ENCODE results near the gene FARP2. TPM values are rescaled to one million over a fixed set of nuclear protein-coding genes. Genes with fewer than 3 reads are reported as not detected.
A peak's percentile ranks its signal among the peaks of the same experiment; 100 is the strongest.

Gene FARP2
- total and polyA plus RNA-seq, 2 of the 13 experiments (the other 11 are each of a cell fraction or from before 2014, with no cell fraction given) = 28.0 to 45.4 TPM

GRCh38 chr2:241532733-241533601 lies 176.9 kb downstream of the FARP2 start (continued):
- TF ChIP-seq SAP130 (CRISPR knock-in tag; IDR thresholded peaks at IDR 0.05; ENCODE audit: low read depth) (peak; percentile 34; the same call in 1 of the 2 replicates), ZBTB43 (CRISPR knock-in tag; conservative IDR thresholded peaks at IDR 0.05) (no peak), ZMAT3 (CRISPR knock-in tag; conservative IDR thresholded peaks at IDR 0.05) (0 out of 2 replicates have a peak, but pooled peaks have one; percentile 46), KDM5B (CRISPR knock-in tag; IDR thresholded peaks at IDR 0.05; ENCODE audit: borderline replicate concordance) (peak; percentile 51; the same call in 1 of the 2 replicates), CTCF (CRISPR knock-in tag; IDR thresholded peaks at IDR 0.05) (peak; percentile 78), SOX5 (CRISPR knock-in tag; IDR thresholded peaks at IDR 0.05; ENCODE audit: borderline replicate concordance) (no peak), PHF21A (CRISPR knock-in tag; IDR thresholded peaks at IDR 0.05) (0 out of 2 replicates have a peak, but pooled peaks have one; percentile 32), RARG (CRISPR knock-in tag; IDR thresholded peaks at IDR 0.05; ENCODE audit: low read depth) (no peak), STAG1 (CRISPR knock-in tag; IDR thresholded peaks at IDR 0.05) (peak; percentile 57), MXD4 (CRISPR knock-in tag; IDR thresholded peaks at IDR 0.05) (no peak)
- TF ChIP-seq, protein P1, sequence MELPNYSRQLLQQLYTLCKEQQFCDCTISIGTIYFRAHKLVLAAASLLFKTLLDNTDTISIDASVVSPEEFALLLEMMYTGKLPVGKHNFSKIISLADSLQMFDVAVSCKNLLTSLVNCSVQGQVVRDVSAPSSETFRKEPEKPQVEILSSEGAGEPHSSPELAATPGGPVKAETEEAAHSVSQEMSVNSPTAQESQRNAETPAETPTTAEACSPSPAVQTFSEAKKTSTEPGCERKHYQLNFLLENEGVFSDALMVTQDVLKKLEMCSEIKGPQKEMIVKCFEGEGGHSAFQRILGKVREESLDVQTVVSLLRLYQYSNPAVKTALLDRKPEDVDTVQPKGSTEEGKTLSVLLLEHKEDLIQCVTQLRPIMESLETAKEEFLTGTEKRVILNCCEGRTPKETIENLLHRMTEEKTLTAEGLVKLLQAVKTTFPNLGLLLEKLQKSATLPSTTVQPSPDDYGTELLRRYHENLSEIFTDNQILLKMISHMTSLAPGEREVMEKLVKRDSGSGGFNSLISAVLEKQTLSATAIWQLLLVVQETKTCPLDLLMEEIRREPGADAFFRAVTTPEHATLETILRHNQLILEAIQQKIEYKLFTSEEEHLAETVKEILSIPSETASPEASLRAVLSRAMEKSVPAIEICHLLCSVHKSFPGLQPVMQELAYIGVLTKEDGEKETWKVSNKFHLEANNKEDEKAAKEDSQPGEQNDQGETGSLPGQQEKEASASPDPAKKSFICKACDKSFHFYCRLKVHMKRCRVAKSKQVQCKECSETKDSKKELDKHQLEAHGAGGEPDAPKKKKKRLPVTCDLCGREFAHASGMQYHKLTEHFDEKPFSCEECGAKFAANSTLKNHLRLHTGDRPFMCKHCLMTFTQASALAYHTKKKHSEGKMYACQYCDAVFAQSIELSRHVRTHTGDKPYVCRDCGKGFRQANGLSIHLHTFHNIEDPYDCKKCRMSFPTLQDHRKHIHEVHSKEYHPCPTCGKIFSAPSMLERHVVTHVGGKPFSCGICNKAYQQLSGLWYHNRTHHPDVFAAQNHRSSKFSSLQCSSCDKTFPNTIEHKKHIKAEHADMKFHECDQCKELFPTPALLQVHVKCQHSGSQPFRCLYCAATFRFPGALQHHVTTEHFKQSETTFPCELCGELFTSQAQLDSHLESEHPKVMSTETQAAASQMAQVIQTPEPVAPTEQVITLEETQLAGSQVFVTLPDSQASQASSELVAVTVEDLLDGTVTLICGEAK (IDR thresholded peaks at IDR 0.05) = no peak
- TF ChIP-seq, protein P1 (CRISPR knock-in tag; IDR thresholded peaks at IDR 0.05) = 0 out of 2 replicates have a peak, but pooled peaks have one; percentile 55
- TF ChIP-seq, protein P2, sequence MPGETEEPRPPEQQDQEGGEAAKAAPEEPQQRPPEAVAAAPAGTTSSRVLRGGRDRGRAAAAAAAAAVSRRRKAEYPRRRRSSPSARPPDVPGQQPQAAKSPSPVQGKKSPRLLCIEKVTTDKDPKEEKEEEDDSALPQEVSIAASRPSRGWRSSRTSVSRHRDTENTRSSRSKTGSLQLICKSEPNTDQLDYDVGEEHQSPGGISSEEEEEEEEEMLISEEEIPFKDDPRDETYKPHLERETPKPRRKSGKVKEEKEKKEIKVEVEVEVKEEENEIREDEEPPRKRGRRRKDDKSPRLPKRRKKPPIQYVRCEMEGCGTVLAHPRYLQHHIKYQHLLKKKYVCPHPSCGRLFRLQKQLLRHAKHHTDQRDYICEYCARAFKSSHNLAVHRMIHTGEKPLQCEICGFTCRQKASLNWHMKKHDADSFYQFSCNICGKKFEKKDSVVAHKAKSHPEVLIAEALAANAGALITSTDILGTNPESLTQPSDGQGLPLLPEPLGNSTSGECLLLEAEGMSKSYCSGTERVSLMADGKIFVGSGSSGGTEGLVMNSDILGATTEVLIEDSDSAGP (CRISPR knock-in tag; IDR thresholded peaks at IDR 0.05; ENCODE audit: borderline replicate concordance) = peak; percentile 82

Measured in HepG2 (cell line).